Lower leg skin (tissue), 3 donors: ENCODE measurements around the gene GRIN2A.

Source experiments
- POLR2A ChIP-seq, 2 donors: fragments of 450-650 bp; IDR thresholded peaks; one replicate each; pipeline ENCODE4 v1.6.1; 2016 to 2017; ENCODE audit warnings: antibody characterized with exemption in 2 of 2, mild to moderate bottlenecking in 1 of 2, moderate library complexity in 1 of 2
- TF ChIP-seq, protein P1 (sequence below), 3 donors: fragments of 450-650 bp; IDR thresholded peaks; one replicate each; pipeline ENCODE4 v1.5.1; 2016; ENCODE audit warnings: antibody characterized with exemption in 3 of 3, mild to moderate bottlenecking in 3 of 3, moderate library complexity in 2 of 3

DNA sequence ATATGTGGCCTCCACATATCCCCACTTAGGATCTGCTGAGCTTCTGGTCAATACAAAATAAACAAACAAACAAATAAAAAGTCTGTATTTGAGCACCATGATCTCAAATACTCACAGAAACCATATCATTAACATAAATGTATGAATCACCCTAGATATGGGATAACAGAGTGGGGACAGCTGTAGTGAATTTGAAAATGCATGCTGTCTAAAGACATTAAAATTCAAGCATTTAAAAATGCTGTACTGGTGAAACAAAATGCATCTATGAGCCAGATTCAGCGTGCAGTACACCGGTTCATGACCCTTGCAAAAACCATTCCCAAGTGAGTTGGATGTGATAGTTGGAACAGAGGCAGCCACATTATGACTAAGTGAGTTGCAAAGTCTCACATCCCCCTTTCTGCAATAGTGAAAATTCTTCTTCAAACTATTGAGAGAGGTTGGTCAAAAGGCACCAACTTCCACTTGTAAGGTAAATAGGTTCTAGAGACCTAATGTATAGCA is 12.3 kb downstream of the GRIN2A start:
- no peak for TF ChIP-seq POLR2A (IDR thresholded peaks at IDR 0.05)
- TF ChIP-seq, protein P1, sequence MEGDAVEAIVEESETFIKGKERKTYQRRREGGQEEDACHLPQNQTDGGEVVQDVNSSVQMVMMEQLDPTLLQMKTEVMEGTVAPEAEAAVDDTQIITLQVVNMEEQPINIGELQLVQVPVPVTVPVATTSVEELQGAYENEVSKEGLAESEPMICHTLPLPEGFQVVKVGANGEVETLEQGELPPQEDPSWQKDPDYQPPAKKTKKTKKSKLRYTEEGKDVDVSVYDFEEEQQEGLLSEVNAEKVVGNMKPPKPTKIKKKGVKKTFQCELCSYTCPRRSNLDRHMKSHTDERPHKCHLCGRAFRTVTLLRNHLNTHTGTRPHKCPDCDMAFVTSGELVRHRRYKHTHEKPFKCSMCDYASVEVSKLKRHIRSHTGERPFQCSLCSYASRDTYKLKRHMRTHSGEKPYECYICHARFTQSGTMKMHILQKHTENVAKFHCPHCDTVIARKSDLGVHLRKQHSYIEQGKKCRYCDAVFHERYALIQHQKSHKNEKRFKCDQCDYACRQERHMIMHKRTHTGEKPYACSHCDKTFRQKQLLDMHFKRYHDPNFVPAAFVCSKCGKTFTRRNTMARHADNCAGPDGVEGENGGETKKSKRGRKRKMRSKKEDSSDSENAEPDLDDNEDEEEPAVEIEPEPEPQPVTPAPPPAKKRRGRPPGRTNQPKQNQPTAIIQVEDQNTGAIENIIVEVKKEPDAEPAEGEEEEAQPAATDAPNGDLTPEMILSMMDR (IDR thresholded peaks at IDR 0.05) = no peak
